Inflammatory macrophage treated with lipopolysaccharide for 4 hours (primary cell): Measurements from ENCODE around the gene SWT1.

Experiments
- DNase-seq: peaks from one replicate; pipeline ENCODE4 v3.0.0-alpha.2; 2020

SWT1 gene

DNA sequence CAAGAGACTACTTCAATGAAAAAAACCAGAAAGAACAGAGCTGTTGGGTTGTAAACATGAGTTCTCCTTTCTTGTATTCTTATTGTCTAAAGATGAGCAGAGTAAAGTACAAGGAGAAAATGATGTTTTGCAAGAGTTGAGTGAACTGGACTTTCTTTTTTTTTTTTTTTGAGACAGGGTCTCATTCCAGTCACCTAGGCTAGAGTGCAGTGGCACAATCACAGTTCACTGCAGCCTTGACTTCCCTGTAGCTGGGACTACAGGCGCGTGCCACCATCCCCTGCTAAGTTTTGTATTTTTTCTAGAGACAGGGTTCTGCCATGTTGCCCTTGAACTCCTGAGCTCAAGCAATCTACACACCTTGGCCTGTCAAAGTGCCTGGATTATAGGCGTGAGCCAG is 167.2 kb downstream of the SWT1 start:
- DNase-seq, result no peak

DNA sequence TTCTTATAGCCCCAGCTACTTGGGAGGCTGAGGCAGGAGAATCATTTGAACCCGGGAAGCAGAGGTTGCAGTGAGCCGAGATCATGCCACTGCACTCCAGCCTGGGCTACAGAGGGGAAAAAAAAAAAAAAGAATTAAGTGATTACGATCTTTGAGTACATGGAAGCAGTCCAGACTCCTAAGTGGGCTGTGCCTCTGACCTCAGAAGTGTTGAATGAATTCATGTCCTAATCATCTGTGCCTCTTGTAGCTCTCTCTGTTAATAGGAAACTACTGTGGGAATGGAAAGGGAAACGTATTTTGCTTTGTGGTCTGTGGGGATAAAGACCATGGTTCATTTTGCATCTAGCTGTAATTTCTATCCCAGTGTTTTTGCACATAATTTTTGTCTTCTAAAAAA is 168.4 kb downstream of the SWT1 start:
- peak; percentile 21 for DNase-seq

GRCh38 chr1:185328255-185328654 is 171.3 kb downstream of the SWT1 start:
- DNase-seq, result peak; percentile 33

- DNase-seq, result peak; percentile 32
These were observed 177.2 kb downstream of the SWT1 start for GRCh38 chr1:185334182-185334581.

- peak; percentile 76 for DNase-seq
These were observed 180.3 kb downstream of the SWT1 start for GRCh38 chr1:185337246-185337645.

DNA sequence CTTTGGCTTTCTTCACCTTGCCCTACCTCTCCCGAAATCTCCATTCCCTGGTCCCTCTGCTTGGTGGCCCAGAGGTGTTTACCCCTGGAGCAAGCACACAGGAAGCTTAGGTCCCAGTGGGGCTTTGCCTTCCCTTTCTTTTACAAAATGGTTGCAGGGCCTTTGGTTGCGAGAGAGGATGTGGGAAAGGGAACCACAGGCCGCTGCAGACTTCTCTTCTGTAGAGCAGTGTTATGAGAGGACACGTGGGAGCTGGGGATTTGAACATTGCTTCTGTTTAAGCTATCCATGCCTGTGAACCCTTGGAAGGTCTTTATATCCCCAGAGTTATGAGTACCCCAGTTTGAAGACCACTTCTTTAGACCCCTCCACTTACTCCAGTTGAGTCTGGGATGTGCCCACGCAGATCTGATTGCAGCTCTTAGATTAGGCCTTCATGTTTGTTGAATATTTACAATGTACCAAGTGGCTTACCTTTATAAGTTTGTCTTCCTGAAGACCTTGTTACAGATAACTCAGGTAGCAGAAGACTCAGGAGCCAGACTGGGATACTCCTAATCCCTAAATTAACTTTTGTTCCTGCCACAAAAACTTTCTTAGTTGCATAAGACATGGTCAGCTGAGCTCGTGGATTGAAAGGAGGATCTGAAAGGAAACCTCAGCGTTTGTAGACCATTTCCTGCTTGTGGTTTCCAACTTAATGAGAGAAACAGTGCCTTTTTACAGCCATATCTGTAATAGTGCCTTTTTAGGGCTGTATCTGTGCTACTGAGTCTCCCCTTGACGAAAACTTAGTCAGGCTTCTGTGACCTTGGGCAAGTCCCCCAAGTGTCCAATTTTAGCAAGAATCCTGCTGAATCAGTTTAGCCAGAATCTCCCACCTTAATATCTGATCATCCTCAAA is 182.0 kb downstream of the SWT1 start:
- DNase-seq, result peak; percentile 91

DNA sequence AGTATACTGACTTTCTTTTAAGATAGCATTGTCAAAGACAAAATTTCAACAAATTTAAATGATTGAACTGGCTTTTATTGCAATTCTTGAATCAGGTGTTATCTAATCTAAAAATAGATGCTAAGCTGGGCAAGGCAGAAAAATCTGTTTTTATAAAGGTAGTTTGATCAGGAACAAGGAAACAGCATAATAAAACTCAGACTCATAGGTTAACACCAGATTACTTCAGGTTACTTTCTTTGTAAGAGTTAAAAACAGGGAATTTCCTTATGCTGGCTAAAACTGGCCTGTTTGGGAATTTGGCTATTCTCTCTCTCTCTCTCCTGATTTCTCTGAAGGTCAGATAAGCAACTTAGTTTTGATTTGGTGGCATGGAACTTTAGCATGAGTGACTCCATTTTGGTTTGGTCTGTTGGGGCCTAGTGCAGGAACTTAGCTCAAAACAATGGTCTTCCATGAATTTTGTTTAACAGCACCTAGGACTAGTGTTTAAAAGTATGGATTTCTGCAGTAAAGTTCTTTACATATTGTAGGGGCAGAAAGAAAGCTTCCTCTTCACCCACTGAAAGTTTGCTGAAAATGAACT is 184.3 kb downstream of the SWT1 start:
- DNase-seq, result no peak
